Progenitor cell of endocrine pancreas (in vitro differentiated cells): ENCODE data around the gene DNER. TPM values are rescaled to one million over a fixed set of nuclear protein-coding genes. Genes with fewer than 3 reads are reported as not detected.

Source experiments
- DNase-seq: peaks from one replicate; pipeline ENCODE4 v3.0.0; 2021; ENCODE audit warnings: low spot score; ENCODE audit not compliant: unreplicated experiment
- H3K27ac Mint-ChIP-seq: 2 replicates; pipeline ENCODE4 v1.8.0; 2021; ENCODE audit warnings: mild to moderate bottlenecking, moderate library complexity, mixed read lengths
- H3K27me3 Mint-ChIP-seq: 2 replicates; pipeline ENCODE4 v1.8.0; 2021; ENCODE audit warnings: mixed read lengths
- H3K36me3 Mint-ChIP-seq: 2 replicates; pipeline ENCODE4 v1.8.0; 2022; ENCODE audit warnings: mixed read lengths; ENCODE audit not compliant: insufficient read depth
- H3K4me1 Mint-ChIP-seq: 2 replicates; pipeline ENCODE4 v1.8.0; 2021; ENCODE audit warnings: low read depth, mixed read lengths
- H3K4me3 Mint-ChIP-seq: 2 replicates; pipeline ENCODE4 v1.8.0; 2021; ENCODE audit warnings: low read depth, mild to moderate bottlenecking, moderate library complexity, mixed read lengths
- H3K9me3 Mint-ChIP-seq: 2 replicates; pipeline ENCODE4 v1.8.0; 2021; ENCODE audit warnings: low read depth, mixed read lengths
- CTCF ChIP-seq: fragments of 200-600 bp; sonication (generic); IDR thresholded peaks from one replicate; pipeline ENCODE4 v1.5.0; 2021; ENCODE audit warnings: antibody characterized with exemption, mild to moderate bottlenecking; ENCODE audit not compliant: unreplicated experiment
- total RNA-seq: library from RNA; stranded (reverse); gene quantifications from 2 replicates; pipeline ENCODE4 v1.2.1, GENCODE V29; 2021

Gene DNER
- total RNA-seq, 1 donor from 2014 or later = 0.91 TPM

- TF ChIP-seq CTCF = no peak
- H3K9me3 Mint-ChIP-seq = peaks cover 2% of the 10 kb centered on the region
- no peak overlapping the region for H3K4me3 Mint-ChIP-seq
- no peak overlapping the region for H3K27ac Mint-ChIP-seq
- no peaks in the 10 kb centered on the region for H3K27me3 Mint-ChIP-seq
- DNase-seq = no peak
- no peaks in the 10 kb centered on the region for H3K36me3 Mint-ChIP-seq
- peaks cover 1% of the 10 kb centered on the region for H3K4me1 Mint-ChIP-seq
Observed at GRCh38 chr2:229437467-229437866, 276.9 kb downstream of the DNER start.

GRCh38 chr2:229434187-229434586 is 280.2 kb downstream of the DNER start:
- H3K4me1 Mint-ChIP-seq = peaks cover 1% of the 10 kb centered on the region
- DNase-seq = no peak
- no peaks in the 10 kb centered on the region for H3K36me3 Mint-ChIP-seq
- H3K27ac Mint-ChIP-seq = no peak overlapping the region
- no peaks in the 10 kb centered on the region for H3K27me3 Mint-ChIP-seq
- TF ChIP-seq CTCF = no peak
- H3K9me3 Mint-ChIP-seq = peaks cover 2% of the 10 kb centered on the region
- no peak overlapping the region for H3K4me3 Mint-ChIP-seq

- H3K4me1 Mint-ChIP-seq = peaks cover 1% of the 10 kb centered on the region
Observed at GRCh38 chr2:229433351-229433750, 281.0 kb downstream of the DNER start.

GRCh38 chr2:229431327-229431954 is 282.9 kb downstream of the DNER start:
- H3K9me3 Mint-ChIP-seq = no peaks in the 10 kb centered on the region
- TF ChIP-seq CTCF = peak; percentile 66
- H3K4me1 Mint-ChIP-seq = no peaks in the 10 kb centered on the region
- no peaks in the 10 kb centered on the region for H3K36me3 Mint-ChIP-seq
- H3K27me3 Mint-ChIP-seq = no peaks in the 10 kb centered on the region
- no peak overlapping the region for H3K4me3 Mint-ChIP-seq
- no peak for DNase-seq
- H3K27ac Mint-ChIP-seq = no peak overlapping the region

More at GRCh38 chr2:229433351-229433750, 281.0 kb downstream of the DNER start:
- no peak for DNase-seq
- Mint-ChIP-seq H3K27me3 (no peaks in the 10 kb centered on the region), H3K9me3 (peaks cover 2% of the 10 kb centered on the region), H3K4me3 (no peak overlapping the region), H3K27ac (no peak overlapping the region), H3K36me3 (no peaks in the 10 kb centered on the region)
- TF ChIP-seq CTCF = no peak

- no peak overlapping the region for H3K27ac Mint-ChIP-seq
- H3K36me3 Mint-ChIP-seq = no peaks in the 10 kb centered on the region
- no peaks in the 10 kb centered on the region for H3K9me3 Mint-ChIP-seq
- no peak for DNase-seq
- no peaks in the 10 kb centered on the region for H3K4me1 Mint-ChIP-seq
- no peaks in the 10 kb centered on the region for H3K27me3 Mint-ChIP-seq
- H3K4me3 Mint-ChIP-seq = no peak overlapping the region
- no peak for TF ChIP-seq CTCF
Observed at GRCh38 chr2:229429589-229429988, 284.8 kb downstream of the DNER start.
